ENCODE results near the gene PRR20C.
"Not testable (repeated sequence)": the region's sequence is repeated elsewhere in the genome, so short reads cannot be mapped to it uniquely, and the experiment has no call there.

PRR20C gene

GRCh38 chr13:57148106-57148505, 5.8 kb upstream of the PRR20C start:
- H3K27me3 ChIP-seq (ENCODE audit: low read length); H3K27ac ChIP-seq (ENCODE audit: low read depth, low read length); H3K36me3 ChIP-seq (ENCODE audit: low read length); H4K20me1 ChIP-seq (ENCODE audit: low read depth, low read length); H3K79me2 ChIP-seq (ENCODE audit: insufficient read depth, low read length); H3K4me2 ChIP-seq (ENCODE audit: low read depth, low read length, poor library complexity, severe bottlenecking); H3K9ac ChIP-seq (ENCODE audit: low read length); H3K9me3 ChIP-seq (ENCODE audit: insufficient read depth, low read length); H3K9me2 ChIP-seq (replicated peaks; ENCODE audit: insufficient read depth, low read length); H3K4me3 ChIP-seq (ENCODE audit: insufficient read depth, low read length, poor library complexity, severe bottlenecking); H2AFZ ChIP-seq (ENCODE audit: low read depth, low read length, severe bottlenecking); H3F3A ChIP-seq (ENCODE audit: insufficient read depth): not testable (repeated sequence)

GRCh38 chr13:57160332-57160731, 6.5 kb downstream of the PRR20C start, which contains the start of gene PRR20D:
TSS of gene PRR20D (plus strand) at chr13:57160632. CDS start at chr13:57161019, 387 bp downstream.
- not testable (repeated sequence) for H3K4me2 ChIP-seq (ENCODE audit: low read depth, low read length, poor library complexity, severe bottlenecking); H3K4me3 ChIP-seq (ENCODE audit: insufficient read depth, low read length, poor library complexity, severe bottlenecking); H2AFZ ChIP-seq (ENCODE audit: low read depth, low read length, severe bottlenecking); H3F3A ChIP-seq (ENCODE audit: insufficient read depth); H3K79me2 ChIP-seq (ENCODE audit: insufficient read depth, low read length); H3K27me3 ChIP-seq (ENCODE audit: low read length); H3K9me2 ChIP-seq (replicated peaks; ENCODE audit: insufficient read depth, low read length); H3K9ac ChIP-seq (ENCODE audit: low read length); H3K36me3 ChIP-seq (ENCODE audit: low read length); H3K27ac ChIP-seq (ENCODE audit: low read depth, low read length); H3K9me3 ChIP-seq (ENCODE audit: insufficient read depth, low read length); H4K20me1 ChIP-seq (ENCODE audit: low read depth, low read length)

- H4K20me1 ChIP-seq (ENCODE audit: low read depth, low read length); H3K4me3 ChIP-seq (ENCODE audit: insufficient read depth, low read length, poor library complexity, severe bottlenecking): not testable (repeated sequence)
These were observed 13.0 kb downstream of the PRR20C start, which contains the start of gene PRR20E for GRCh38 chr13:57166897-57167296. TSS of gene PRR20E (plus strand) at chr13:57167197. CDS start at chr13:57167584, 387 bp downstream.

GRCh38 chr13:57191667-57192066, 37.8 kb downstream of the PRR20C start:
- H3F3A ChIP-seq (ENCODE audit: insufficient read depth): no peaks in the 10 kb centered on the region

More at GRCh38 chr13:57166897-57167296, 13.0 kb downstream of the PRR20C start, which contains the start of gene PRR20E:
- H3F3A ChIP-seq (ENCODE audit: insufficient read depth); H2AFZ ChIP-seq (ENCODE audit: low read depth, low read length, severe bottlenecking); H3K9me2 ChIP-seq (replicated peaks; ENCODE audit: insufficient read depth, low read length); H3K9ac ChIP-seq (ENCODE audit: low read length); H3K36me3 ChIP-seq (ENCODE audit: low read length); H3K27me3 ChIP-seq (ENCODE audit: low read length); H3K79me2 ChIP-seq (ENCODE audit: insufficient read depth, low read length); H3K9me3 ChIP-seq (ENCODE audit: insufficient read depth, low read length); H3K4me2 ChIP-seq (ENCODE audit: low read depth, low read length, poor library complexity, severe bottlenecking); H3K27ac ChIP-seq (ENCODE audit: low read depth, low read length): not testable (repeated sequence)

More at GRCh38 chr13:57191667-57192066, 37.8 kb downstream of the PRR20C start:
- H3K79me2 ChIP-seq (ENCODE audit: insufficient read depth, low read length): no peaks in the 10 kb centered on the region
- no peaks in the 10 kb centered on the region for H3K27me3 ChIP-seq (ENCODE audit: low read length)
- H3K27ac ChIP-seq (ENCODE audit: low read depth, low read length): no peak overlapping the region
- H3K9me2 ChIP-seq (replicated peaks; ENCODE audit: insufficient read depth, low read length): no peaks in the 10 kb centered on the region
- no peak overlapping the region for H3K4me2 ChIP-seq (ENCODE audit: low read depth, low read length, poor library complexity, severe bottlenecking)
- no peaks in the 10 kb centered on the region for H4K20me1 ChIP-seq (ENCODE audit: low read depth, low read length)
- H2AFZ ChIP-seq (ENCODE audit: low read depth, low read length, severe bottlenecking): no peak overlapping the region
- TF ChIP-seq CTCF (IDR thresholded peaks at IDR 0.05; ENCODE audit: insufficient read depth, low read length, poor library complexity, severe bottlenecking) (no peak), EZH2phosphoT487 (conservative IDR thresholded peaks at IDR 0.05; ENCODE audit: low read length) (no peak)
- no peaks in the 10 kb centered on the region for H3K9me3 ChIP-seq (ENCODE audit: insufficient read depth, low read length)
- H3K9ac ChIP-seq (ENCODE audit: low read length): no peak overlapping the region
- H3K36me3 ChIP-seq (ENCODE audit: low read length): no peaks in the 10 kb centered on the region
- no peak overlapping the region for H3K4me3 ChIP-seq (ENCODE audit: insufficient read depth, low read length, poor library complexity, severe bottlenecking)
